HuH-7 (cell line): ENCODE data around the gene RPP30.
"Not testable (repeated sequence)": the region's sequence is repeated elsewhere in the genome, so short reads cannot be mapped to it uniquely, and the experiment has no call there.

Experiments used
- DNase-seq: peaks from one replicate; pipeline ENCODE4 v3.0.0; 2011; ENCODE audit warnings: low spot score

The RPP30 gene

DNA sequence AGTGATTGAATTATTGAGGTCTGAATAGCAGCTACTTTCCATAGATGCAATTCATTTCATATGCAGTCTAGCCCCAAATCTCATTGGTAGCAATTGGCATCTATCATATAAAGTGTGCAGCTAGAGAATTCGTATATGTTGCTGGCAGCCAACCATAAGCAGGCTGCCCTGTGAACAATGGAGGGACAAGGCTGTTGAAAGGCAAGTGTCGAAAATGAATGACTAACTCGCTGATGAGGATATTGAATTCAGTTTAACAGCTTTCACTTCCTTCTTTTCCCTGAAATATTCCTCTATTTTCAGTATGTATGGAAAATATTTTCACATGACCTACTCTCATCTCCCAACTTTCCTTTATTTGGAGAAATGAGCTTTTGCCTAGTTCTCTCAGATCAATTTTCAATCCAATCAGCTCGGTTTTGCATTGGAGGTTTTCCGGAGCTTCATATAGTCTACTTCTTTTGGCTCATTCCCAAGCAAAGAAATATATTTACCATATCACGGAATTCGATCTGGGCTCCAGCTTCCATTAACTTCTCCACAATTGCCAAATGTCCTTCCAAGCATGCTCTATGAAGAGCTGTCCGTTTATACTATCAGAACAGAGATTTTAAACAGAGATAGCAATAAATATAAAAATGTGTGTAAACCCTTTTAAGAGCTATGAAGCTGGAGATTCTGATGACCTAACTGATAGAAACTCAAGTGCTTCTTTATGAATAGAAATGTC is 45.6 kb downstream of the RPP30 start:
- DNase-seq, result no peak

DNA sequence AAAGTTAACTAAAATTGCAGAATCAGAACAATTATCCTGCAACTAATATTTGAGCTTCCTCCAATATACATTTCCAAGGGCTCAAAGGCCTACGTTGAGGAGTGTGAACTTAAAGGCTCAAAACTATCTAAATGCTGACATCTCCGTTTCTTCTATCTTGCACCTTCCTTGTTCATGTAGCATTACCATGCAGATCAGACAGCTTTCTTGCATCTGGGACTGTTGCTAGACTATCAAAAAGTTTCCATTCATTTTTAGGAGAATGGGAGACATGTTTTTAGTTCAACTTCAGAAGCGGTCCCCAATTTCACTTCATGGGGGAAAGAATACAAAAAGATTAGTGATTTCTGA is 46.2 kb downstream of the RPP30 start:
- no peak for DNase-seq

DNA sequence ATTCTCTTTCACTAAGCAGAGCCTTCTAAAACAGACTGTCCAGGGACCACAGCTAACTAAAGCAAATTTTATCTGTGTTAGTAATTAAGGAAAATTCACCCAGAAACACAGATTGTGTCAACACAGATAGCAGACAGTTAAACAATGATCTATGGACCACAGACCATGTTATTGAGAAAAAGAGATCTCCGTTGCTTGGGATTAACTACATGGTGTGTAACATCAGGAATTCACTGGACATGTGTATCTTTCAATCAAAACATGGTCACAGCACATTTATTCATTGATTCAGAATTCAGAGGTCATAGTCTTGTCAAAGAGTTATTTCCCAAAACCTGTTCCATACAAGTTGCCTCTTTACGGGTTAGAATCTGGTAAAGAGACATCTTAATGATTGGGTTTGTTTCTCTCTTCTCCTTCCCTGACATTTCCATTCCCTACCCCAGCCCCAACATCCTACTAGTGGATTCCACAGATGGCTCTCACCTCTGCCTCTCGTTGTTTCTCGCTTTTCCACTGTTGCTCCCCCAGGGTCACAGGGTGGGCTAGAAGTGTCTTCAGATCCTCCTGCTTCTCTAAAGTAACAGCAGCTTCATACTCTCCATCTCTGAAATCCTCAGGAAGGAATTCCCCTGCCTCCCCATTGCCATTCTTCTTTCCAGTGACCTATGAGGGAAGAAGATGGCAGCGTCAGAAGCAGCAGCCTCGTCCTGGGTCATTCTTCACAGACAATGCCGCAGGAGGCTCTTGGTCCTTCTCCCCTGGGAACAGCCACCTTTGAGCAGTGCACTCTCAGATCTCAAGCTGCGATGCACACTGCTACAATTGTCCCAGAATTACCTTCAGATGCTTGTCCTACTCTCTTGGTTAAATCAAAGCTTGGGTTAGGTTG is 48.2 kb downstream of the RPP30 start:
- DNase-seq, result no peak

DNA sequence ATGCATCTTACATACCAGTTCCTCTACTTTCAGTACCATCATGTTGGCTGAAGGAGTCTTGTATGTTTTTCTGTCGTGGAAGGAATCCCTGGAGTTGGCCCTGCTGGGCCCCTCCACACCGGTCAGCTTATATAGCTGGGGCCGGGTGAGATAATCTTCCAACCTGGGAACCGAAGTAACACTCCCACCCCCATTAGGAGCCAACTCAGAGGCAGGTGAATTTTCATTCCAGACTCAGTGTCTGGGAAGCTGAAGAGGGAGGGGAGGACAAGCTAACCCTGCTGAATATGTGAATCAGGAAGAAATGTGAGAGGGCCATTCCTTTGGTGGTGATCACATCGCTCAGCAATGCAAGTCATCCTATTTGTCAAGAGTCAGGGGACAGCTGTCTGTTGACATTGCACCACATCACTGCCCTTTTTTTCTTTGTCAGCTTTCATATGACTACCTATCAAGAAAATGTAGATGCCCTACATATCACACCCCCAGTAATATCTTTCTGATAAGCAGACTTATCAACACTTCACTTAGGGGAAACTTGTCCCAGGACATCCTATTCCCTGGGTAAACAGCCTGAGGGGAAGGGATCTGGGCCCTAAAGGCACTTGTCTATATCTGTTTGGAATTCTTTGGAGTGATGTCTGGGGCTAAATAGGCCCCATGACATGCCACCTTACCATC is 49.4 kb downstream of the RPP30 start, which contains the start of gene ANKRD1:
ANKRD1 (minus strand) TSS at position 102 of the 681 bp plus-strand sequence; CDS start at position 42, 60 bp downstream.
- peak; percentile 25 for DNase-seq

DNA sequence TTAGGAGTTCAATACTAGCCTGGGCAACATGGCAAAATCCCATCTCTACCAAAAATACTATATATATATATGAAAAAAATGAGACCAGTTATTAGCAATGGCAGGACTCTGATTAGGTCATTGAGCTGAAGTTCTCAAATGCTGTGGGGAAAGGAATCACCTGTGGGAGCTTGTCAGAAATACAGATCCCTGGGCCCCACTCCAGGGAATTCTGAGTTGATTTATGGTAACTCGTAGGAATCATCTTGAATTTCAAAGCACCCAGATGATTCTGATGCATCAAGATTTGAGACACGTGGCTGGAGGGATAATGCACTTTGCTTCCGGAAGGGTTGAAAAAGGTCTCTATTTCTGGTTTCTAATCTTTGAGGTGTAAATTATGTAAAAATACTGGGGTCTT is 50.1 kb downstream of the RPP30 start:
- DNase-seq, result no peak

DNA sequence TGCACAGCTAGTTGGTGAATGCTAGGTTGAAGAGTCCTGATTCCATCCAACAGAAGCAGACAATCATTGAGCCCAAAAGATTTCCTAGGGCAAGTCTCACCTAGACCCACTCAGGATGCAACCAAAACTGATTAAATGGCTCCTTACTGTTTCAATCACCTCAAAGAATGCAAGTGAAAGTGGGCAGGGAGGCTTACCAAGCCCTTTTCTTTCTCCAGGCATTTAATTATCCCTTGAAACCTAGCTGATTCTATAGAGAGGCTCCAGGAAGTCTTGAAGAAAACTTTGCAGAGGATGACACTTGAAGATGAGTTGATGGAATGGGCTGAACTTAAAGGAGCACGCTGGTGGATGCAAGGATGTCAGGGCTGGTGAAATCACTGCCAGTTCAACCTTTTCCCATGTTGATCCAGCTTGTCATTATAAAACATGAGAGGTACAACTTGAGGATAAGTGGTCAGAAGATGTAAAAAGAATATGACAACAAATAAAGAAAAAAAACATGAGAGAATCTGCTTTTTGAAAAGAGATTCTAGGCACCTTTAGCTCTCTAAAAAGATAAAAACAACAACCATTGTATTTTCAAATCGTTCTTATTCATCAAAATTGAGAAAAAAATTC is 51.4 kb downstream of the RPP30 start:
- DNase-seq, result no peak

DNA sequence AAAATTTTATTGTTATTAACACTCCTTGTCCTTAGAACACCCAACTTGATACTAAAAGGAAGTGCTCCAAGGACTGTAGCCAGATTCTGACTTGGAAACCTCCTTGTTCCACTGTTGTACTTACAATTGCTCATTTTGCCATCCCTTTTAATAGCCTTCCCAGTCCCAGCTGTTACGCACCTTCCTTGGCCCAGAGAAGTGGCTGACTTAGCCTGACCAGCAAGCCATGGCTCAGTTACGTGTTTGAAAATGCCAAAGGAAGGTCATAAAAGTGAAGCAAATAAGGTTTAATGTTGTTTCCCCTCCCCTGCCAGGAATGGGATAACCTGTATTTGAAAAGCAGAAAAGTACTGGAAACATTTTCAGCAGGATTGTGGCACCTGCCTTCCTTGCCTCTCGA is 52.8 kb downstream of the RPP30 start:
- DNase-seq, result no peak

DNA sequence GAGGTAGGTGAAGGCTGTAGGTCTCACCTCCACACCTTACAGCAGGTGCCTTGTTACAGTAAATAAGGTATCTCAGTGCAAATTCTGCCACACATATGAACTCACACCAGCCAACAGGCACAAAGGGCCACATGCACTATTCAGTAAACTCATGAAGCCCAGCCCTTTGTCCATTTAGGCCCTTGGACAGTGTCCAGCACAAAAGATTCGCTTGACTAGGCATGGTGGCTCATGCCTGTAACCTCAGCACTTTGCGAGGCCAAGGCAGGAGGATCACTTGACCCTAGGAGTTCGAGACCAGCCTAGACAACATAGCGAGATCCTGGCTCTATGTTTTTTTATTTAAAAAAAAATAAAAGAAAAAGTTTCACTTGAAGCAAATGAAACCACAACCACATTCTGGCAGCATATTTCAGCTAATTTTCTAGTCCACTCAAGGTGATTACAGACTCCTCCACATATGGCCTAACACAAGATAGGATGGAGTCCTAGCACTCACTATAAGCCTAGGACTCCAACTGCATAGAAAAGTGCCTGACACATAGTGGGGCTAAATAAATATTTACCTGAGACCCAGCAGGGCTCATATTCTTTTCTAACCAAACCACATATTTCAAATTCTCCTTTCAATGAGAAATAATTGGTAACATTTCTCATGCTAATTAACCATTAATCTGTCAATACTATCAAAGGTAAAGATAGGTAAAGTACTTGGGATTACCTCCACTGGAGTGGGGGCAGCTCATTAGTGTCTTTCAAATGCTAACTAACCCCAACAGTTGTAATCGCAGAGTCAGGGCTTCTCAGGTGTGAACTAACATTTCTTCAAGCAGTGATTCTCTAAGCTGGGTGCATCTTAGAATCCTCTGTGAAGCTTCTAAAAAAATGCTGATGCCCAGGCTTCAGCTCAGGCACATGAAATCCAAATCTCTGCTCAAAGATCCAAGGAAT is 53.6 kb downstream of the RPP30 start:
- no peak for DNase-seq

DNA sequence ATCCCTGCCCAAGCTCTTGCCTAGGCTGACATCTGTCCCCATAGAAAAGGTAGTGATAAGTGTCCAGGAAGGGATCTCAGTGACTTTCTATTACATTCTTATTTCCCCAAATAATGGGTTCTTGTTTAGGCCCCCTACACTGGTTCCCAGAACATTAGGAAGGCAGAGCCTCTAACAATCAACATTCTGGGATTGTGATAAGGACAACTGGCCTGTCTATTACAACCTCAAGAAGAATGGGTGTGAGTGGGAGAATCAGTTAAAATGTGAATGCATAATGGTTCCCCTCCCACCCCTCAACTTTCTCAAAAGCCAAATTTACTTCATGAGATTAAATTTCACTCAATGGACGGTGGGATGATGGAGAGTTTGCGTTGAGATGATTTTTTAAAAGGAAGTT is 55.5 kb downstream of the RPP30 start:
- no peak for DNase-seq

DNA sequence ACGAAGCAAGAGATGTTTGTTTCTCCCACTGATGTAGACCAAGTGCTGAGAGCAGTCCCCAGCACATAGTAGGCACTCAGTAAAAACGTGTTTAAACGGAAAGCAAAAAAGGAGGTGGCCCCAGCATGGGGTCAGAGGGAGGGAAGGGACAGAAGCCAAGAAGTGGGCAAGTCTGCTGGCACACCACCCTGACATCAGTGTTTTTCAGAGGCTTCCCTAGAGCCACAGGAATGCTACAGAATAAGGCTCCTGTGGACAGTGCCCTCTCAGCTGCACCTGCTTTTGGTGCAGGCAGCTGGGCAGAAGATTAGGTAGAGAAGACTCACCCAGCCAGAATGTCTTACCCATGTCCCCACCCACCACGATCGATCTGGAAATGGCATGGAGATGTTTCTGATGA is 57.4 kb downstream of the RPP30 start:
- DNase-seq, result no peak

DNA sequence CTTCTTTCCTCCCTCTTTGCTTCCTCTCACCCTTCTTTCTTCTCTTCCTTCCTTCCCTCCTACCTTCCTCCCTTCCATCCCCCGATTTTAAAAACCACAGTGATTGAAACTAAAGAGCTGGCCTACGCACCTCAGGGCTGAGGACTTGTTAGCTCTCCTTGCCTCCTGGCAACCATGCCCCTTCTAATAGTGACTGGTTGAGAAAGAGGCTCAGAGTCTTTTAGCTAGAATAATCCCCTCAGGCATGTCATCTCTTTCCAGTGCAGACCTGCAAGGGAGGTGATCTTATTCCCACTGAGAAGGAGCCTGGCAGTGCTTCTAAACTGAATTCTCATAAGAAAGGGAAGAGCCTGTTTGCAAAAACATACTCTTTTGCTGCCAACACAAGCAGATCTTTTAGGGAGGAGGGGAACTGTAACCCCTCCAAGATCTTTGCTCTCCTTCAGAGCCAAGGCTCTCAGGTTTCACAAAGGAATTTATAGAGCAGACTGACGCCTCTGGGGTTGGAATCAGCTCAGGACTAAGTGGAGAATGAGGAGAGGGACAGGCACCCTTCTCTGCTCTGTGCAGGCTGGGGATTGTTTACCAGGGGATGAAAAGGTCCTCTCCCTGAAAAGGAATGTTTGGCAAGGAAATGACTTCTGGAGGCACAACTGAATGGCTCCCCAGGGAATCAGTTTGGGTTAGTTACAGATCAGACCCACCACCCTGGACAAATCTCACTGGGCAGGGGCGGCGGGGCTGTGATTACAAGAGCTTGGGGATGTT is 58.5 kb downstream of the RPP30 start:
- DNase-seq, result peak; percentile 25

DNA sequence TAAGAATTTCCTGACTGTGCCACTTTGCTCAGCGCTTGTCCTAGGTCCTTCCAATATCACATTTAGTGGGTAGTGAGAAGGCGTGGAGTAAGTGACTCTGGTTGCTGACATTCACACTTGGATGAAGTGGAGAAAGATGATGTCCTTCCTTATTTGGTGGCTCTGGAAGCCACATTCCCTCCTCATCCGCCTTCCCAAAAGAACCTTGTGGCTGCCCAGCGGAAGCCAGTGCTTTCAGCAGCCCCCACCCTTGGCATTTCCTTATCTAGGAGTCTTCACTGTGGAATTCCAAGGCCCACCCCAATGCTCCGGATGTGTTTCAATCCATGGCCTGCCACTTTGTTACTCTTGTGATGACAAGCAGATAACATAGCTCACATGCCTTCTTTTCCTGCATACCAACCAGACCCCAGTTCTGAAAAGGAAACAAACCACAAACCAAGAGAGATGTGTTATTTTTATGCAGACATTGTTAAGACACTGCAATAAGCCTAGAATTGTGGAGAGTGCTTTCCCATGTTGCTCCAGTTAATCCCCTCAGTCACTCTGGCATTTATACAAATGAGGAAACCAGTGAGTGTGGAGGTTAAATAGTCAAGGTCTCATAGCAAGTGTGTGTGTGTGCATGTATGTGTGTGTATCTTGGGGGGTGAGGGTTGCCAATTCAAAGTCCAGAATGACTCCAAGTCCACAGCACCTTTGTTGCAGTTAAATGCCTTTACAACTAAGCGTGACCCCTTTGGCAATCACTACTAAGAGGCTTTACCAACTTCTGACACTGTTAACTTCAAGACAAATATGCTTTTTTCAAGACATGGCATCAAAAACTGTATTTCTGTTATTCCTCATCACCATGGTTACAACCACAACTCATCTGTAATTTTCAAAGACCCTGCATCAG is 59.4 kb downstream of the RPP30 start:
- no peak for DNase-seq

DNA sequence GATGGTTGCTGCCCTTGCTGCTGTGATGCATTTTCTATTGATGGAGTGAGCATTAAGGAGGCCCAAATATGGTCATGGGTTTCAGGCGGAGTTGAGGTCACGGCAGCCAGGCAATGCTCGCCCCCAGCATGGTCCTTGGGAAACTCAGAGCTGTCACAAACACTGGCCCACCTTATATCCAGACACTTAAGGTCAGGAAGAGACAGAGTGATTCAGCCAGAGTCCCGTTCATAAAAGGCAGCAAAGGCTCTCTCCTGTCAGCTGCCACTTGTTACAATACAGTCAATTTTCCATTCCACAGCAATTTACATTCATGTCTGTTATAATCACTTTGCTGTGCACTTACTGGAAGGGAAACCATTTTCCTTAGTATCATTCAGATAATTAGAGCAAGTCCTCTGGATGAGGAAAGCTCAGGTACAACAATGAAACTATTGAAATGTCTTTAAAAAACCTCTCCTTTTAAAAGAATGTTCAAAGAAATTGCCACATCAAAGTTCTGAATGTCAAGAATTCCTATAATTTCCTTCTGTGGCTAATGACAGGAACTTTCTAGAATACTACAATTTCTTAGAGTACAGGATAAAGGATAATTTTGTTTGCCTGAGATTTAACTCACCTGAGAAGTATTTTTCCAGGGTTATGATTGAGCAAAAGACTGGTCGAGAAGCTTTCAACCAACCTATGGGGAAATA is 64.0 kb downstream of the RPP30 start:
- no peak for DNase-seq

DNA sequence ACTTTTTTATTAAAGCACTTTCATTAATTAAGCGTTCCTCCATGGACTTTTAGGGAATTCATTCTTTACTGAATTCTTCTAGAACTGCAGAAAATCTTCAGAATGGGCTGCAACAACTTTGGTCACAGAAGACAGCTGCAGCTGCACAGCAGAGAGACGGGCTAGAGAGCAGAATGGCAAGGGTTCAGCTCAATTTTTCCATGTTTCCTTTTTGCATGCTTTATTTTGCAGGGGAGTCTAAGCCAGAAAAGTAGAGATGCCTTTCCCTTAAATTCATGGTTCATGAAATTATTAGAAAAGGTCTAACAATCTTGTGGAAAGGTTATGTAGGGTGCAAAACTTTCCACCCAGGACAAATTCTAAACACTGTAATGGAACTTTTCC is 64.5 kb downstream of the RPP30 start:
- no peak for DNase-seq

DNA sequence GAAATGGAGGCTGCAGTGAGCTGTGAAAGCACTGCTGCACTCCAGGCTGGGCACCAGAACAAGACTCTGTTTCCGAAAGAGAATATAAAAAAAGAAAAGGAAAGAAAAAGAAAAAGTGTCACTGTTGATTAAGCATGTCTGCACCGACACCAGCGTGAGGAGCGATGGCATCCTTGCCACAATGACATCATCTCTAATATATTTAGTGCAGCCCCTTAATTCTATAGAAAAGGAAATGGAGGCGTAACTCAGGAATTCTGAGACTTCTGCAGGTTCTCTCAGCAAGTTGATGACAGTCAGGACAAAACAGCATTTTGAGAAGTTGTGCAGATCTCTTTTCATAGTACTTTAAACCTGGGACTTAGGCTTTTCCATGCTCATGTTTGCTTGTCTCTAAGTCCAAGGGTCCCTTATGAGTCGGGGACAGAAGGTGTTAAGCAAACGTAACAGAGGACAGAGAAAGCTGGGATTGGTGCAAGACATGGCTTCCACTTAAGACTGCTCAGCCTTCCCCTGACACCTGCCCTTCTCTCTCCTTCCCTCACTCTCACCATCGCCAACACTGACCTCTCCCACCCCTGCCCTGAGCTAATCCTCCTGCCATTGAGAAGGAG is 66.0 kb downstream of the RPP30 start:
- DNase-seq, result no peak

DNA sequence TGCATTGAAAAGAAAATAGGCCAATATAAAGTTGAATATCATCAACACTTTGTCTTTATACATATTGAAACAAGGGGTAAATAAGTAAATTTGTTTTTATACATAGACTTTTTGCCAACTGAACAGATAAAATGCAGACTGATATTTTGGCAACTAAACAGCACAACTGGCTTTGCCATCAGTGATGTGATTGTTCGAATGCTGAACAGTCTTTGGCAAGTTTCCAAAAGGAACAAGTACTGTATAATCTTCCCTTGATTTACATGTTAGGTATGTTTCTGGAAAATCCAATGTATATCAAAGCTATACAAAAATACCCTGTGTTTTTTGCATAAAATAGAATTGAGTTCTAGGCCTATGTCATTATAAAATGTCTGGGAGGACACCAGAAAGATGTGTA is 67.3 kb downstream of the RPP30 start:
- no peak for DNase-seq

DNA sequence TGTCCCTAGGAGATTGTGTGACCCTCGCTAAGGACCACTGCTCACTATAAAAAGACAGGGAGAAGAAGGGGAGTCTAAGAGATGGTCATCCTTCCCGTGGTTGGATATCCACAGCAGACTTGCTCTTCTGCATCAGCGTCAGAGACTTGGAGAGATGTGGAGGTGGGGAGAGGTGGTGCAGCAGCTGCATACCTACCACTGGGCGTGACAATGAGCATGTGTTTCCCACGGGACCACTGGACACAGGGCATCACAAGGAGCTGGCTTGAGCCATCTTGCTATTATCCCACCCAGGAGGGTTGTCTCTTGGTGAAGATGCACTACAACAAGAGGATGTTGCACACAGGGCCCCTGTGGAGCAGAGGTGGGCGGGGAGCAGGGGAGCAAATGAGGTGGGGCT is 67.9 kb downstream of the RPP30 start:
- DNase-seq, result no peak

DNA sequence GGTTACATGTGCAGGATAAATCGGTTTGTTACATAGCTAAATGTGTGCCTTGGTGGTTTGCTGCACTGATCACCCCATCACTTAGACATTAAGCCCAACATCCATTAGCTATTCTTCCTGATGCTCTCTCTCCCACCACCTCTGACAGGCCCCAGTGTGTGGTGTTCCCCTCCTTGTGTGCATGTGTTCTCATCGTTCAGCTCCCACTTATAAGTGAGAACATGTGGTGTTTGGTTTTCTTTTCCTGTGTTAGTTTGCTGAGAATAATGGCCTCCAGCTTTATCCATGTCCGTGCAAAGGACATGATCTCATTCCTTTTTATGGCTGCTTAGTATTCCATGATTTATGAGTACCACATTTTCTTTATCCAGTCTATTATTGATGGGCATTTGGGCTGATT is 71.2 kb downstream of the RPP30 start:
- DNase-seq, result not testable (repeated sequence)
